Subcutaneous preadipocyte (primary cell): ENCODE measurements around the gene FAM117B. TPM values are rescaled to one million over a fixed set of nuclear protein-coding genes. Genes with fewer than 3 reads are reported as not detected.

Experiments used
- small RNA-seq: library from RNA; depleted of rRNA; stranded (forward); fragments of <200 nt; gene quantifications from one replicate; pipeline ENCODE3, GENCODE V24; 2012
- total RNA-seq: library from RNA; depleted of rRNA; stranded (reverse); fragments of >200 nt; gene quantifications from 2 replicates; pipeline ENCODE4 v1.2.3, GENCODE V29; 2012

The FAM117B gene
- 1.1 and 1.6 TPM in 2 replicates for total RNA-seq

DNA sequence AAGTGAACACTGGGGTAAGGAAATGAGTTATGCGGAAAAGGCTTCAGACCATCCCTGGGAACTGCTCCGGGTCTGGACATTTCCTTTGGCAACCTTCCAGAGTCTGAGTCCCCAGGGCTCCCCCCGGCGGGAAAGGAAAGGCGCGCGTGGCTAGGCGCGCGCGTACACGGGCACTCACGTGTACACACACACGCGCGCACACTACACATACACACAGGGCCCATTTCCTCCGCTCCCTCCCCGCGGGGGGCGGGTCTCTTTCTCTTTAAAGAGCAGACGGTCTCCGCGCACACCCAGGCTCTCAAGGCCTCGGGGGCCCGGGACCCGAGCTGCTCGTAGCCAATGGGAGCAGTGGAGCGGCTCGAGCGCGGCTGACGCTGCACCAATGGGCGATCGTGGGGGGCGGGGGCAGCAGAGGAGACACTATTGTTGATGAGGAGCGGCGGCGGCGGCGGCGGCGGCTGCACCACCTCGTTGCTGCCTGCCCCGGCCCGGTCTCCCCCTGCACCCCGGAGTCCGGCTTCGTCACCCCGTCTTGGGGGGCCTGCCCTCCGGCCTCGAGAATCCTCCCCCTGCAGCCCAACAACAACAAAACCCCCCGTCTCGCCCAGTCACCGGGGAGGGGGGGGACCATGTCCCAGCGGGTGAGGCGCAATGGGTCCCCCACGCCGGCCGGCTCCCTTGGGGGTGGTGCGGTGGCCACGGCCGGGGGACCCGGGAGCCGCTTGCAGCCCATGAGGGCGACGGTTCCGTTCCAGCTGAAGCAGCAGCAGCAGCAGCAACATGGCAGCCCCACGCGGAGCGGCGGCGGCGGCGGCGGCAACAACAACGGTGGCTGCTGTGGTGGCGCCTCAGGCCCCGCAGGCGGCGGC is at the start of gene FAM117B:
Gene FAM117B (plus strand): TSS at position 414 of the 872 bp plus-strand sequence. CDS start 219 bp downstream, at position 633.

Small RNAs within 50 kb of the gene (small RNA-seq; reads per million reads assigned to genes)
- gene MTND4LP17, result not detected

Other genes starting within 250 kb of the FAM117B start
- 4.0 and 4.9 TPM in 2 replicates for gene ICA1L, start 236.8 kb downstream of the FAM117B start, total RNA-seq